HCT116 (cell line): Measurements from ENCODE around the gene EML4. TPM values are rescaled to one million over a fixed set of nuclear protein-coding genes. Genes with fewer than 3 reads are reported as not detected.

ENCODE experiments used
- ATAC-seq: fragments of 200-7000 bp; cut with Tn5 transposase; 2 replicates; pipeline ENCODE4 v1.9.1; 2020; ENCODE audit warnings: mild to moderate bottlenecking, moderate library complexity
- BruUV-seq: library from RNA; stranded (reverse); fragments of 400-500 nt; replicated peaks from 2 replicates; lab custom pipeline; 2021; lab: Mats Ljungman, UMichigan
- CTCF ChIA-PET: fragments of 300-600 bp; sonication (Branson Sonifier 250); formaldehyde crosslinking; loops from one replicate; lab custom pipeline; 2021; ENCODE audit warnings: antibody characterized with exemption; lab: Charles Lee
- POLR2A ChIA-PET: fragments of 300-600, 350-600 bp; sonication (Branson Sonifier 250); formaldehyde crosslinking; loops from one replicate; lab custom pipeline; 2021; ENCODE audit warnings: antibody characterized with exemption; lab: Charles Lee
- RAD21 ChIA-PET, 2 experiments: fragments of 300-600 bp; sonication (Branson Sonifier 250); formaldehyde crosslinking; loops; one replicate each; lab custom pipeline; 2023; ENCODE audit warnings: low total read pairs in 2 of 2; ENCODE audit not compliant: uncharacterized antibody in 2 of 2, unreplicated experiment in 2 of 2, low non-redundant PET in 1 of 2; lab: Charles Lee
- DNase-seq: peaks from one replicate; pipeline ENCODE4 v3.0.0-alpha.2; 2010; ENCODE audit warnings: low read depth, low spot score
- H2AFZ ChIP-seq: fragments of 200-600 bp; shearing (Covaris generic), sonication (generic); 2 replicates; pipeline ENCODE4 v1.6.1; 2017; ENCODE audit warnings: low read depth, mixed run types, mixed read lengths, antibody characterized with exemption, low read length; ENCODE audit not compliant: poor library complexity, severe bottlenecking
- H3K27ac ChIP-seq: 2 replicates; pipeline ENCODE4 v1.5.1; 2012; ENCODE audit warnings: low read depth, low read length
- H3K27me3 ChIP-seq: fragments of 200-600 bp; sonication (generic); 2 replicates; pipeline ENCODE4 v1.6.1; 2016; ENCODE audit warnings: mixed run types, low read length, mixed read lengths; ENCODE audit not compliant: insufficient read depth
- H3K36me3 ChIP-seq, 2 experiments: fragments of 200-500 bp in 1 of 2; fragments of 200-600 bp in 1 of 2; sonication (Bioruptor generic) in 1 of 2; sonication (generic) in 1 of 2; 2 replicates each; pipeline versions ENCODE4 v1.5.1 to v1.6.1; 2014 to 2016; ENCODE audit warnings: low read length in 2 of 2, inconsistent platforms in 1 of 2, mixed read lengths in 1 of 2, mixed run types in 1 of 2; ENCODE audit not compliant: insufficient read depth in 2 of 2, control insufficient read depth in 1 of 2
- H3K4me1 ChIP-seq, 2 experiments: fragments of 200-600 bp in 1 of 2; sonication (generic) in 1 of 2; 2 replicates each; pipeline versions ENCODE4 v1.5.1 to v1.6.1; 2012 to 2017; ENCODE audit warnings: low read length in 2 of 2, inconsistent platforms in 1 of 2, mild to moderate bottlenecking in 1 of 2, mixed read lengths in 1 of 2, mixed run types in 1 of 2, moderate library complexity in 1 of 2; ENCODE audit not compliant: insufficient read depth in 2 of 2, control insufficient read depth in 1 of 2
- H3K4me2 ChIP-seq: fragments of 200-600 bp; sonication (generic); 2 replicates; pipeline ENCODE4 v1.6.1; 2017; ENCODE audit warnings: mixed run types, low read length, mixed read lengths
- H3K4me3 ChIP-seq, 2 experiments: fragments of 200-600 bp in 1 of 2; sonication (generic) in 1 of 2; replicated peaks in 1 of 2; 2 replicates each; pipeline ENCODE4 v1.5.1; 2011 to 2016; ENCODE audit warnings: low read length in 2 of 2, control low read depth in 1 of 2, low read depth in 1 of 2, mild to moderate bottlenecking in 1 of 2, mixed read lengths in 1 of 2, mixed run types in 1 of 2
- H3K79me2 ChIP-seq: fragments of 200-600 bp; sonication (generic); 2 replicates; pipeline ENCODE4 v1.6.1; 2017; ENCODE audit warnings: mild to moderate bottlenecking, mixed run types, low read length, moderate library complexity, mixed read lengths; ENCODE audit not compliant: insufficient read depth
- H3K9ac ChIP-seq: fragments of 200-600 bp; sonication (generic); 2 replicates; pipeline ENCODE4 v1.6.1; 2016; ENCODE audit warnings: low read length, mixed read lengths
- H3K9me2 ChIP-seq: fragments of 200-600 bp; sonication (generic), shearing (Covaris generic); 2 replicates; pipeline ENCODE4 v1.6.1; 2017; ENCODE audit warnings: mixed run types, mild to moderate bottlenecking, moderate library complexity; ENCODE audit not compliant: insufficient read depth
- H3K9me3 ChIP-seq, 2 experiments: fragments of 200-500 bp in 1 of 2; fragments of 200-600 bp in 1 of 2; sonication (Bioruptor generic) in 1 of 2; sonication (generic) in 1 of 2; 2 replicates each; pipeline ENCODE4 v1.6.1; 2014 to 2017; ENCODE audit warnings: low read length in 2 of 2, mixed read lengths in 2 of 2, inconsistent platforms in 1 of 2, low read depth in 1 of 2, mild to moderate bottlenecking in 1 of 2, mixed run types in 1 of 2, moderate library complexity in 1 of 2; ENCODE audit not compliant: control insufficient read depth in 1 of 2, insufficient read depth in 1 of 2
- H4K20me1 ChIP-seq: fragments of 200-600 bp; sonication (generic), shearing (Covaris generic); 2 replicates; pipeline ENCODE4 v1.6.1; 2017; ENCODE audit warnings: mixed run types, mild to moderate bottlenecking, moderate library complexity; ENCODE audit not compliant: insufficient read depth
- CBX3 ChIP-seq: IDR thresholded peaks from 2 replicates; pipeline ENCODE4 v1.6.1; 2012; ENCODE audit warnings: low read depth
- CTCF ChIP-seq, 3 experiments: fragments of 200-600 bp in 1 of 3; sonication (generic) in 1 of 3; IDR thresholded peaks in 2 of 3; conservative IDR thresholded peaks in 1 of 3; 2 replicates each; pipeline ENCODE4 v1.5.1; 2012 to 2017; ENCODE audit warnings: low read depth in 2 of 3, low read length in 2 of 3, antibody characterized with exemption in 1 of 3, borderline replicate concordance in 1 of 3, control low read depth in 1 of 3, mild to moderate bottlenecking in 1 of 3, mixed read lengths in 1 of 3, mixed run types in 1 of 3, moderate library complexity in 1 of 3; ENCODE audit not compliant: insufficient read depth in 1 of 3
- EZH2 ChIP-seq: fragments of 200-600 bp; sonication (generic); IDR thresholded peaks from 2 replicates; pipeline ENCODE4 v1.6.1; 2017; ENCODE audit warnings: antibody characterized with exemption, mixed run types
- JUND ChIP-seq: IDR thresholded peaks from 2 replicates; pipeline ENCODE4 v1.6.1; 2012
- POLR2A ChIP-seq: IDR thresholded peaks from 2 replicates; pipeline ENCODE4 v1.7.0; 2011; ENCODE audit warnings: borderline replicate concordance; ENCODE audit not compliant: insufficient read depth, insufficient read length; ENCODE audit errors: extremely low read depth
- POLR2AphosphoS5 ChIP-seq: IDR thresholded peaks from 2 replicates; pipeline ENCODE4 v1.6.1; 2011; ENCODE audit warnings: mild to moderate bottlenecking, low read depth, low read length, moderate library complexity
- REST ChIP-seq: IDR thresholded peaks from 2 replicates; pipeline ENCODE4 v1.6.1; 2012; ENCODE audit warnings: low read depth
- SIN3A ChIP-seq: IDR thresholded peaks from 2 replicates; pipeline ENCODE4 v1.6.1; 2012; ENCODE audit warnings: low read depth
- ZBTB33 ChIP-seq: IDR thresholded peaks from 2 replicates; pipeline ENCODE4 v1.6.1; 2011; ENCODE audit warnings: mild to moderate bottlenecking, low read length, moderate library complexity; ENCODE audit not compliant: insufficient replicate concordance; ENCODE audit errors: extremely low read depth
- ZFX ChIP-seq: fragments of 450-650 bp; IDR thresholded peaks from 2 replicates; pipeline ENCODE4 v1.6.1; 2017
- intact Hi-C: fragments of 100-400 bp; cut with micrococcal nuclease; formaldehyde crosslinking; loops from 2 replicates; pipeline ENCODE4 v1.10.0; 2022
- total RNA-seq: library from RNA; stranded (reverse); gene quantifications from one replicate; pipeline ENCODE4 v1.2.1, GENCODE V29; 2021; ENCODE audit not compliant: unreplicated experiment
- TF ChIP-seq, protein P1 (sequence below): IDR thresholded peaks from 2 replicates; pipeline ENCODE4 v1.6.1; 2012

The EML4 gene
- total RNA-seq, 1 experiment from 2014 or later: 53.5 TPM

GRCh38 chr2:42246562-42246961 is 77.4 kb downstream of the EML4 start:
- RAD21 ChIA-PET: no interaction called here

GRCh38 chr2:42248846-42249245 is 79.7 kb downstream of the EML4 start:
- intact Hi-C loops: no loop called here
- H3K4me1 ChIP-seq: no peaks in the 10 kb centered on the region
- ChIA-PET CTCF (no interaction called here), RAD21 (no interaction called here), POLR2A (no interaction called here)
- H3K9me2 ChIP-seq: no peaks in the 10 kb centered on the region
- no peak overlapping the region for H3K4me2 ChIP-seq
- H3K9me3 ChIP-seq: no peaks in the 10 kb centered on the region
- H2AFZ ChIP-seq: no peak overlapping the region
- H3K9ac ChIP-seq: no peak overlapping the region
- H3K27me3 ChIP-seq: no peaks in the 10 kb centered on the region
- no peak for TF ChIP-seq ZBTB33
- no peak for TF ChIP-seq ZFX
- TF ChIP-seq REST: no peak
- TF ChIP-seq, protein P1, sequence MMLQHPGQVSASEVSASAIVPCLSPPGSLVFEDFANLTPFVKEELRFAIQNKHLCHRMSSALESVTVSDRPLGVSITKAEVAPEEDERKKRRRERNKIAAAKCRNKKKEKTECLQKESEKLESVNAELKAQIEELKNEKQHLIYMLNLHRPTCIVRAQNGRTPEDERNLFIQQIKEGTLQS: no peak
- TF ChIP-seq CBX3: no peak
- TF ChIP-seq SIN3A: no peak
- no peak for TF ChIP-seq EZH2
- TF ChIP-seq CTCF (IDR thresholded peaks at IDR 0.05 in 2 of 3, conservative IDR thresholded peaks at IDR 0.05 in 1 of 3; ENCODE audit: borderline replicate concordance in 1 of 3, insufficient read depth in 1 of 3, low read depth in 2 of 3, low read length in 2 of 3): no peak
- TF ChIP-seq POLR2A: no peak
- TF ChIP-seq POLR2AphosphoS5: no peak
- no peak for TF ChIP-seq JUND
- no peaks in the 10 kb centered on the region; the same call in 1 of the 2 replicates for H4K20me1 ChIP-seq
- no peaks in the 10 kb centered on the region for H3K36me3 ChIP-seq
- no TSS peak for BruUV-seq
- H3K79me2 ChIP-seq: no peaks in the 10 kb centered on the region; the same call in 1 of the 2 replicates
- ATAC-seq (no peak), DNase-seq (no peak)
- no peak overlapping the region for H3K4me3 ChIP-seq
- no peak overlapping the region for H3K27ac ChIP-seq

More at GRCh38 chr2:42246562-42246961, 77.4 kb downstream of the EML4 start:
- no TSS peak for BruUV-seq
- Histone ChIP-seq H3K79me2 (no peaks in the 10 kb centered on the region; the same call in none of the 2 replicates), H3K9me3 (no peaks in the 10 kb centered on the region), H3K36me3 (no peaks in the 10 kb centered on the region), H3K27ac (no peak overlapping the region), H2AFZ (no peak overlapping the region), H4K20me1 (no peaks in the 10 kb centered on the region; the same call in 1 of the 2 replicates), H3K9ac (no peak overlapping the region), H3K4me1 (no peaks in the 10 kb centered on the region), H3K27me3 (no peaks in the 10 kb centered on the region), H3K4me3 (no peak overlapping the region), H3K4me2 (no peak overlapping the region), H3K9me2 (no peaks in the 10 kb centered on the region)
- no peak for DNase-seq
- no peak for TF ChIP-seq POLR2AphosphoS5
- TF ChIP-seq CBX3: no peak
- POLR2A ChIA-PET: no interaction called here
- ATAC-seq: no peak
- intact Hi-C loops: no loop called here
- CTCF ChIA-PET: no interaction called here
